Stomach (tissue), 9 donors: ENCODE measurements around the gene CTNNA1. TPM values are rescaled to one million over a fixed set of nuclear protein-coding genes. Genes with fewer than 3 reads are reported as not detected.

Source experiments
- DNase-seq, 2 donors: peaks; one replicate each; pipeline versions ENCODE4 v3.0.0 to v3.0.0-alpha.2; 2013 to 2019
- H3K27ac ChIP-seq, 5 donors: fragments of 200-600 bp in 4 of 5; sonication (generic) in 4 of 5; one replicate each; pipeline ENCODE4 v1.5.1; 2013 to 2019; ENCODE audit warnings: mild to moderate bottlenecking in 1 of 5, moderate library complexity in 1 of 5
- H3K27me3 ChIP-seq, 3 donors: fragments of 200-600 bp; sonication (generic); one replicate each; pipeline ENCODE4 v1.5.1; 2017 to 2019; ENCODE audit warnings: mixed run types in 1 of 3
- H3K36me3 ChIP-seq, 4 donors: fragments of 200-600 bp; sonication (generic); 1 replicate in 3 of 4; 2 replicates in 1 of 4; pipeline ENCODE4 v1.5.1; 2016 to 2019
- H3K4me1 ChIP-seq, 4 donors: fragments of 200-600 bp; sonication (generic); one replicate each; pipeline ENCODE4 v1.5.1; 2016 to 2019
- H3K4me3 ChIP-seq, 4 donors: fragments of 200-600 bp; sonication (generic) in 3 of 4; one replicate each; pipeline ENCODE4 v1.5.1; 2016 to 2019; ENCODE audit warnings: mild to moderate bottlenecking in 1 of 4
- H3K9me3 ChIP-seq, 4 donors: fragments of 200-600 bp; sonication (generic); one replicate each; pipeline ENCODE4 v1.5.1; 2016 to 2019
- EP300 ChIP-seq: sonication (generic); formaldehyde crosslinking; IDR thresholded peaks from one replicate; pipeline ENCODE4 v1.6.1; 2017; ENCODE audit warnings: antibody characterized with exemption
- POLR2A ChIP-seq, 4 donors: fragments of 450-650 bp; IDR thresholded peaks; one replicate each; pipeline ENCODE4 v1.6.1; 2016; ENCODE audit warnings: antibody characterized with exemption in 4 of 4, control low read depth in 2 of 4, mild to moderate bottlenecking in 1 of 4, moderate library complexity in 1 of 4
- POLR2AphosphoS5 ChIP-seq, 3 donors: sonication (generic); formaldehyde crosslinking; IDR thresholded peaks; one replicate each; pipeline ENCODE4 v1.6.1; 2016; ENCODE audit warnings: antibody characterized with exemption in 3 of 3
- WGBS, 5 donors: extraction: QIAGEN DNeasy Blood & Tissue Kit in 3 of 5; methylation state at CpG; one replicate each; pipeline versions ENCODE4 v1.1.5 to v1.1.7; 2013 to 2018; 5-methylcytosine and 5-hydroxymethylcytosine counted together
- intact Hi-C: fragments of 100-400 bp; cut with DNase I; formaldehyde crosslinking; loops from one replicate; pipeline ENCODE4 v1.15.1; 2023; ENCODE audit warnings: low total_unique reads
- polyA plus RNA-seq, 3 donors: library from polyadenylated mRNA; stranded (reverse); fragments of 200-250 nt; gene quantifications; one replicate each; pipeline ENCODE4 v1.2.3, GENCODE V29; 2013
- total RNA-seq, 5 donors: library from RNA; depleted of rRNA; stranded (reverse); fragments of >200 nt; gene quantifications; one replicate each; pipeline versions ENCODE4 v1.1.0 to v1.2.3, GENCODE V29; 2014 to 2016
- TF ChIP-seq, protein P1 (sequence below), 7 experiments: fragments of 450-650 bp in 4 of 7; fragments of 200-600 bp in 3 of 7; sonication (generic) in 3 of 7; IDR thresholded peaks; one replicate each; pipeline ENCODE4 v1.5.1; 2016 to 2019; ENCODE audit warnings: antibody characterized with exemption in 7 of 7, control low read depth in 2 of 7, mild to moderate bottlenecking in 1 of 7
- donor health status: healthy with polysubstance abuse.
- donor health status: Bipolar disorder and iron deficiency.
- donor health status: healthy.

The CTNNA1 gene
- total and polyA plus RNA-seq, 8 donors = 88.7 to 531 (median 214) TPM

DNA sequence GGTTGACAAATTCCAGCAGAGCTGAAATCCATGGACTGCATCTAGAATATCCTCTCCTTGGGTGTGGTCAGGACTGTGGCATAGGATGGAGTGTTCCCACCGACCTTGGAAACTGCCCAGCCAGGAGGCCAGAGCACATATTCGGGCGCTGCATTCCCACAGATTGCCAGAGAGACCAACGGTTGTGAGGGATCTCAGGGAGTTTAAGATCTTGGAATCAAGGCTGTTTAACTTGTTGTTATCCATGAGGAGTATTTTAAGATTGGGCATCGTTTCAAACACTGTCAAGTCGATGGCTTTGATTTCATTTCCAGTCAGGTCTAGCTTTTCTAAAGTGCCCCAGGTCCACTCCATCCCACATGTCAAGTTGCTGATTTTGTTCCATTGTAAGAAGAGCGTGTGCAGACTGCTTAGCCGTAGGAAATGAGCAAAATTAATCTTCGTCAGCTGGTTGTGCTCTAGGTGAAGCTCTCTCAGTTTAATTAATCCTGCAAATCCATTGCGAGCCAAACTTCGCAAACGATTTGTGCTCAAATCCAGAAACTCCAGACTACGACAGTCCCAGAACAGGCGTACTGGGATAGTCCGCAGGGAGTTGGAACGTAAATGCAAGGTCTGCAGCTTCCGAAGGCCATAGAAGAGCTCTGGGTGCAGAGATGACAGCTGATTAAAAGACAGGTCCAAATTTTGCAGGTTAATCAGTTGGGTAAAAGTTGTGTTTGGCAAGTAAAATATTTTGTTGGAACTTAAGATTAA is 120.4 kb downstream of the CTNNA1 start:
- intact Hi-C loops = no loop called here
- DNase-seq = no peak
- WGBS, 5 donors = 72 to 81% (median 77%) methylated on average over 17 of the region's 17 CpGs
- Histone ChIP-seq H3K4me1 (peaks cover 28 to 77% (median 56%) of the 10 kb centered on the region in 4 donors), H3K9me3 (no peaks in the 10 kb centered on the region), H3K36me3 (no peaks in the 10 kb centered on the region), H3K27me3 (no peaks in the 10 kb centered on the region), H3K4me3 (peak overlapping the region in 1 of 4 donors; percentile 3), H3K27ac (no peak overlapping the region)
- TF ChIP-seq EP300 (no peak), POLR2A (IDR thresholded peaks at IDR 0.05) (no peak), POLR2AphosphoS5 (IDR thresholded peaks at IDR 0.05) (no peak)
- TF ChIP-seq, protein P1, sequence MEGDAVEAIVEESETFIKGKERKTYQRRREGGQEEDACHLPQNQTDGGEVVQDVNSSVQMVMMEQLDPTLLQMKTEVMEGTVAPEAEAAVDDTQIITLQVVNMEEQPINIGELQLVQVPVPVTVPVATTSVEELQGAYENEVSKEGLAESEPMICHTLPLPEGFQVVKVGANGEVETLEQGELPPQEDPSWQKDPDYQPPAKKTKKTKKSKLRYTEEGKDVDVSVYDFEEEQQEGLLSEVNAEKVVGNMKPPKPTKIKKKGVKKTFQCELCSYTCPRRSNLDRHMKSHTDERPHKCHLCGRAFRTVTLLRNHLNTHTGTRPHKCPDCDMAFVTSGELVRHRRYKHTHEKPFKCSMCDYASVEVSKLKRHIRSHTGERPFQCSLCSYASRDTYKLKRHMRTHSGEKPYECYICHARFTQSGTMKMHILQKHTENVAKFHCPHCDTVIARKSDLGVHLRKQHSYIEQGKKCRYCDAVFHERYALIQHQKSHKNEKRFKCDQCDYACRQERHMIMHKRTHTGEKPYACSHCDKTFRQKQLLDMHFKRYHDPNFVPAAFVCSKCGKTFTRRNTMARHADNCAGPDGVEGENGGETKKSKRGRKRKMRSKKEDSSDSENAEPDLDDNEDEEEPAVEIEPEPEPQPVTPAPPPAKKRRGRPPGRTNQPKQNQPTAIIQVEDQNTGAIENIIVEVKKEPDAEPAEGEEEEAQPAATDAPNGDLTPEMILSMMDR (IDR thresholded peaks at IDR 0.05) = no peak

DNA sequence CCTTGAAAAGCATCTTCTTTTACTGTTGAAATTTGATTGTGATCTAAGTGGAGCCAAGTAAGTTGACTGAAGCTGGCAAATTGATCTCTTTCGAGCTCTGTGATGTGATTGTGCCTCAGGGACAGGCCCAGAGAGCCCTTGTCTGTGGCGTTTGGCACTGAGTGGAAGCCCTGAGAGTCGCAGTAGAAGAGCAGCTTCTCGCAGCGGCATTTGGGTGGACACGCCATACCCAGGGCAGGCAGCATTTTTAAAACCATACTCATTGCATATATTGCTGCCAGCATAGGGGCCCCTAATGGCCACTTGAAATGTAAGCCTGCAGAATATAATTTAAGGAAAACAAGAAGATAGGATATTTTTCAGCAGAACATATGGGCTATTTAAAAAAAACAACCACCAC is 121.0 kb downstream of the CTNNA1 start:
- Histone ChIP-seq H3K27ac (peak overlapping the region in 1 of 5 donors; percentile 17), H3K27me3 (no peaks in the 10 kb centered on the region), H3K36me3 (no peaks in the 10 kb centered on the region), H3K9me3 (no peaks in the 10 kb centered on the region), H3K4me1 (peaks cover 28 to 72% (median 54%) of the 10 kb centered on the region in 4 donors), H3K4me3 (no peak overlapping the region)
- DNase-seq = peak in 1 of 2 donors; percentile 18
- WGBS, 5 donors = 67 to 89% (median 85%) methylated on average over 6 of the region's 6 CpGs
- intact Hi-C loops = no loop called here
- TF ChIP-seq EP300 = no peak
- TF ChIP-seq POLR2AphosphoS5 (IDR thresholded peaks at IDR 0.05) = no peak
- TF ChIP-seq, protein P1 (IDR thresholded peaks at IDR 0.05) = no peak
- TF ChIP-seq POLR2A (IDR thresholded peaks at IDR 0.05) = no peak

DNA sequence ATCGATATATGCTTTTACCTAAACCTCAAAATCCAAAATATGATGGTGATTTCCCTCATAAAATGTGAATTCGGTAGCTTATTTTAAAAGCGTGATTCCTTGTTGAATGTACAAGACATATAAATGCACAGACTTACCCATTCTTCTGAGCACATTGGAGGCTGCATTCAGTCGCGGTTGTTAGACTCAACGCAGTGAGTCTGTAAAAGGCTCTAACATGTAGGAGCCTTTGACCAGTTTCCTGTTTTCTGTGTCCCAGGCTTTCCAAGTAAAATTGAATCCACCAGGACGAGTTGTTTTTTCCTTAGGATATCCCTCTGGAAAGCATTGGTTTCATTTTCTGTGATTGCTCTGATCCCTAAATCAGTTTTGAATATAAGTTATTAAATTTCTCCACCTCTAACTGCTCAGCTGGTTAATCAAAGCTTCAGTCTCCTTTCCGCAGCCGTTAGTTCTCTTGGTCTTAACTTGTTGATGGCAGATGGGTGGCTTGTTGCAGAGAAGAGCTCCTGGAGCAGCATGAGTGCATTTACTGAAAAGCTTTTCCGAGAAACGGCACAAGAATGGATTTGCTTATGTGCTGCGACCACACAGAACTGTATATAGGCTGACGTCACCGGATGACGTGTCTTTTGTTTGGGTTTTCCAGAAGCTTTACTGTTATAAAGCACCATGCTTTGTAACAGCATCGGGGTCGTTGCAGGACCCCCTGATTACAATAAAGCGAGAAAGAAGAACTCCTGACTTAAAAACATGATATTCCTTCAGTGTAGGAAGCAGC is 121.7 kb downstream of the CTNNA1 start, which contains the start of gene LRRTM2:
Gene LRRTM2 (minus strand): TSS at position 565 of the 781 bp plus-strand sequence. CDS start 424 bp downstream, at position 141.
- Histone ChIP-seq H3K27me3 (no peaks in the 10 kb centered on the region), H3K4me3 (peak within 1 kb of the TSS; percentile 3 to 25 (median 16)), H3K27ac (peak within 1 kb of the TSS in 1 of 5 donors; percentile 17), H3K36me3 (no peaks in the 10 kb centered on the region), H3K4me1 (peaks cover 28 to 65% (median 49%) of the 10 kb centered on the region in 4 donors), H3K9me3 (no peaks in the 10 kb centered on the region)
- WGBS, 5 donors = 58 to 72% (median 65%) methylated on average over 18 of the region's 18 CpGs
- DNase-seq = peak in 1 of 2 donors; percentile 91
- intact Hi-C loops = no loop called here
- TF ChIP-seq EP300 (no peak), POLR2AphosphoS5 (IDR thresholded peaks at IDR 0.05) (peak in 1 of 3 donors; percentile 8), POLR2A (IDR thresholded peaks at IDR 0.05) (no peak)
- TF ChIP-seq, protein P1 (IDR thresholded peaks at IDR 0.05) = no peak

DNA sequence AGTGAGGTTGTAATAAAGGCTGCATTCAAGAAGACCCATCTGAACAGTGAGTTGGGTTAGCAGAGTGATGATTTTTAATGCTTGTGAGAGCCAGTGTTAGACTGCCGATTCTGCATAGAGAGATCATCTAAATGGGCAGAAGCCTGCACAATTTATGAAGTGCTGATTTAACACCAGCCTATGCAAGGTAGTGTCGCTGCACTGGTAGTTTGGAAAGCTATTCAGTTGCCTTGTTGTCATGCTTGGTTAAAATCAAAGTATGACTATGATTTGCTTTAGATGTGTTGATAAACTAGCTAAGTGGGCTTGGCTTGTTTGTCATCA is 122.3 kb downstream of the CTNNA1 start:
- no peaks in the 10 kb centered on the region for H3K27me3 ChIP-seq
- no peaks in the 10 kb centered on the region for H3K9me3 ChIP-seq
- no peak for DNase-seq
- peak overlapping the region in 3 of 4 donors; percentile 9 to 25 (median 23) for H3K4me3 ChIP-seq
- TF ChIP-seq, protein P1 (IDR thresholded peaks at IDR 0.05) = no peak
- WGBS, 5 donors = 63 to 77% (median 73%) methylated on average over 2 of the region's 2 CpGs
- peaks cover 23 to 59% (median 43%) of the 10 kb centered on the region in 4 donors for H3K4me1 ChIP-seq
- intact Hi-C loops = no loop called here
- H3K36me3 ChIP-seq = no peaks in the 10 kb centered on the region
- peak overlapping the region in 1 of 5 donors; percentile 17 for H3K27ac ChIP-seq
